ENCODE data around the gene VPS33A. TPM values are rescaled to one million over a fixed set of nuclear protein-coding genes. Genes with fewer than 3 reads are reported as not detected.

Gene VPS33A
- total RNA-seq, 1 experiment from 2014 or later = 35.2 TPM

DNA sequence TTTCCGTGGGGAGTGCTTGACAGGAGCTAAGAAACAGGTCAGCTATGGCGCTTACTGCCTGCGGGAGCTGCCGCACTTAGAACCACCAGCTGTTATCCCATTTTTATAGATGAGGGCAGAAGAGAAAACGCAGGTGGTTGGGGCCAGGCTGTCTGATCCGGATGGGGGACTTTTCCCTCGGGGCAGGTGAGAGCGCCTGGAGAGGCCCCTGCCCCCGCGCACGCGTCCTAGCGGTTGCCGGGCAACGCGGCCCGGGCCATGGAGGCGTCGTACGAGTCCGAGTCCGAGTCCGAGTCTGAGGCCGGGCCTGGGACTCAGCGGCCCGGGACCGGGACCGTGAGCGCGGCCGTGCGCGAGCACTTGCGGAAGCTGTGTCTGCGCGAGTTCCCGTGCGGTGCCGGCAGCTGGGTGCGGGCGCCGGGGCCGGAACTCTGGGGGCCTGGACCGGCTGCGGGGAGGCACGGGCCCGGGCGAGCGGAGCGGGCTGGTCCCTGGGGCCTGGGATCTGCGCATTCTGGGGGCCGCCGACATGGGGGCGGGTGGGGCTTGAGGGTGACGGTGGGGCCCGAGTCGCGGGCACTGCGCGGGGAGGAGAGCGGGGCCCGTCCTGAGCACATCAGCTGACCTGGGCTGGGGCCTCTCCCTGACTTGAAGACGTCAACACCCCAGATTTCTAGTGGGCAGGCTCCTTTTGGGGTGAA lies 83.3 kb downstream of the VPS33A start, which contains the start of gene LRRC43:
TSS of gene LRRC43 (plus strand) at position 237 of the 701 bp plus-strand sequence. CDS start at position 259, 22 bp downstream.
- in situ Hi-C loops (cut with HindIII; ENCODE audit: low pct_unique_long_range_greater_than_20kb, low sequenced_read_pairs) = no loop called here
- Histone ChIP-seq H3K27me3 (ENCODE audit: control insufficient read depth, insufficient read depth, low read length) (no peaks in the 10 kb centered on the region), H3K4me1 (ENCODE audit: control insufficient read depth, insufficient read depth, low read length) (no peaks in the 10 kb centered on the region), H3K27ac (ENCODE audit: low read length) (no peak within 1 kb of the TSS), H3K36me3 (ENCODE audit: control insufficient read depth, insufficient read depth, low read length) (no peaks in the 10 kb centered on the region), H3K9me3 (ENCODE audit: control insufficient read depth, insufficient read depth, low read depth, low read length) (no peaks in the 10 kb centered on the region), H3K4me3 (ENCODE audit: low read depth in 2 of 2, low read length in 2 of 2) (peak within 1 kb of the TSS; percentile 41 to 48)
- TF ChIP-seq REST (IDR thresholded peaks at IDR 0.05; ENCODE audit: insufficient read depth in 1 of 2, low read depth in 2 of 2, low read length in 1 of 2) = no peak
- no peak for TF ChIP-seq SIN3A (IDR thresholded peaks at IDR 0.05; ENCODE audit: borderline replicate concordance, insufficient read depth, low read depth, low read length)
- TF ChIP-seq, protein P1, sequence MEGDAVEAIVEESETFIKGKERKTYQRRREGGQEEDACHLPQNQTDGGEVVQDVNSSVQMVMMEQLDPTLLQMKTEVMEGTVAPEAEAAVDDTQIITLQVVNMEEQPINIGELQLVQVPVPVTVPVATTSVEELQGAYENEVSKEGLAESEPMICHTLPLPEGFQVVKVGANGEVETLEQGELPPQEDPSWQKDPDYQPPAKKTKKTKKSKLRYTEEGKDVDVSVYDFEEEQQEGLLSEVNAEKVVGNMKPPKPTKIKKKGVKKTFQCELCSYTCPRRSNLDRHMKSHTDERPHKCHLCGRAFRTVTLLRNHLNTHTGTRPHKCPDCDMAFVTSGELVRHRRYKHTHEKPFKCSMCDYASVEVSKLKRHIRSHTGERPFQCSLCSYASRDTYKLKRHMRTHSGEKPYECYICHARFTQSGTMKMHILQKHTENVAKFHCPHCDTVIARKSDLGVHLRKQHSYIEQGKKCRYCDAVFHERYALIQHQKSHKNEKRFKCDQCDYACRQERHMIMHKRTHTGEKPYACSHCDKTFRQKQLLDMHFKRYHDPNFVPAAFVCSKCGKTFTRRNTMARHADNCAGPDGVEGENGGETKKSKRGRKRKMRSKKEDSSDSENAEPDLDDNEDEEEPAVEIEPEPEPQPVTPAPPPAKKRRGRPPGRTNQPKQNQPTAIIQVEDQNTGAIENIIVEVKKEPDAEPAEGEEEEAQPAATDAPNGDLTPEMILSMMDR (IDR thresholded peaks at IDR 0.05) = no peak
- no peak for TF ChIP-seq POLR2AphosphoS5 (IDR thresholded peaks at IDR 0.05; ENCODE audit: low read depth, low read length)
- TF ChIP-seq TCF7L2 (IDR thresholded peaks at IDR 0.05; ENCODE audit: low read depth, low read length) = no peak
- CTCF ChIA-PET = interaction anchor here (0.7 kb wide), 1 partner anchor 33 kb away, joined by 14 read pairs; no protein-coding TSS in a partner anchor
- DNase-seq (ENCODE audit: low read depth, low spot score) (no peak), ATAC-seq (peak; percentile 85)
- BruUV-seq (replicated peaks) = no TSS peak
- intact Hi-C loops (cut with micrococcal nuclease; ENCODE audit: unreplicated experiment) = loop anchor here (10.0 kb wide), 1 partner anchor 128 kb away; no protein-coding TSS in a partner anchor
- POLR2A ChIA-PET = interaction anchor here (0.7 kb wide), 1 partner anchor 96 kb away, joined by 3 read pairs; no protein-coding TSS in a partner anchor

Other genes starting within 250 kb of the VPS33A start
- gene BCL7A, start 244.6 kb downstream of the VPS33A start, total RNA-seq (2021; ENCODE audit: unreplicated experiment) = 14.5 TPM
- 124 TPM for gene MLXIP, start 187.7 kb downstream of the VPS33A start, total RNA-seq (2021; ENCODE audit: unreplicated experiment)
- gene IL31, start 92.3 kb downstream of the VPS33A start, total RNA-seq (2021; ENCODE audit: unreplicated experiment) = not detected
- gene LRRC43, start 83.4 kb downstream of the VPS33A start, total RNA-seq (2021; ENCODE audit: unreplicated experiment) = 1.5 TPM
- 1.8 TPM for gene B3GNT4, start 62.8 kb downstream of the VPS33A start, total RNA-seq (2021; ENCODE audit: unreplicated experiment)
- gene DIABLO, start 40.4 kb downstream of the VPS33A start, total RNA-seq (2021; ENCODE audit: unreplicated experiment) = 71.5 TPM
- 117 TPM for gene CLIP1, start 156.2 kb upstream of the VPS33A start, total RNA-seq (2021; ENCODE audit: unreplicated experiment)
- 32.5 TPM for gene ZCCHC8, start 234.4 kb upstream of the VPS33A start, total RNA-seq (2021; ENCODE audit: unreplicated experiment)

Data from Panc1 (cell line).